T-helper 1 cell treated with Interleukin-12 subunit alpha and Interleukin-12 subunit beta and Interleukin-4 antibody, amounts not matched to agents 30 μg/mL and 1 μg/mL, for 36 hours (primary cell): ENCODE results near the gene ZBTB7C.

Experiments
- H3K27ac Mint-ChIP-seq: one replicate; pipeline ENCODE4 v1.8.0; 2021; ENCODE audit warnings: mild to moderate bottlenecking, mixed read lengths
- H3K27me3 Mint-ChIP-seq: one replicate; pipeline ENCODE4 v1.8.0; 2021; ENCODE audit warnings: low read depth, mixed read lengths
- H3K36me3 Mint-ChIP-seq: one replicate; pipeline ENCODE4 v1.8.0; 2021; ENCODE audit warnings: low read depth, mixed read lengths
- H3K4me1 Mint-ChIP-seq: one replicate; pipeline ENCODE4 v1.8.0; 2021; ENCODE audit warnings: low read depth, mixed read lengths
- H3K4me3 Mint-ChIP-seq: one replicate; pipeline ENCODE4 v1.8.0; 2021; ENCODE audit warnings: mild to moderate bottlenecking, moderate library complexity, mixed read lengths
- H3K9me3 Mint-ChIP-seq: one replicate; pipeline ENCODE4 v1.8.0; 2021; ENCODE audit warnings: mixed read lengths

Gene ZBTB7C

GRCh38 chr18:48250362-48250907 is 158.7 kb downstream of the ZBTB7C start:
- Mint-ChIP-seq H3K4me1 (no peaks in the 10 kb centered on the region), H3K36me3 (no peaks in the 10 kb centered on the region), H3K4me3 (no peak overlapping the region), H3K9me3 (no peaks in the 10 kb centered on the region), H3K27ac (no peak overlapping the region), H3K27me3 (peaks cover 36% of the 10 kb centered on the region)

- Mint-ChIP-seq H3K27me3 (peaks cover 39% of the 10 kb centered on the region), H3K9me3 (no peaks in the 10 kb centered on the region), H3K4me1 (no peaks in the 10 kb centered on the region), H3K27ac (no peak overlapping the region), H3K4me3 (no peak overlapping the region), H3K36me3 (no peaks in the 10 kb centered on the region)
Observed at GRCh38 chr18:48249854-48250253, 159.3 kb downstream of the ZBTB7C start.

- peaks cover 5% of the 10 kb centered on the region for H3K9me3 Mint-ChIP-seq
- H3K4me1 Mint-ChIP-seq = no peaks in the 10 kb centered on the region
- no peaks in the 10 kb centered on the region for H3K36me3 Mint-ChIP-seq
- H3K4me3 Mint-ChIP-seq = no peak overlapping the region
- H3K27me3 Mint-ChIP-seq = peaks cover 64% of the 10 kb centered on the region
- no peak overlapping the region for H3K27ac Mint-ChIP-seq
Observed at GRCh38 chr18:48244530-48244929, 164.7 kb downstream of the ZBTB7C start.

- peaks cover 3% of the 10 kb centered on the region for H3K36me3 Mint-ChIP-seq
- H3K4me1 Mint-ChIP-seq = peaks cover 9% of the 10 kb centered on the region
- H3K4me3 Mint-ChIP-seq = no peak overlapping the region
- H3K27me3 Mint-ChIP-seq = peaks cover 78% of the 10 kb centered on the region
- no peak overlapping the region for H3K27ac Mint-ChIP-seq
- H3K9me3 Mint-ChIP-seq = peaks cover 5% of the 10 kb centered on the region
Observed at GRCh38 chr18:48238636-48239035, 170.5 kb downstream of the ZBTB7C start.

GRCh38 chr18:48238206-48238605 is 171.0 kb downstream of the ZBTB7C start:
- Mint-ChIP-seq H3K27ac (no peak overlapping the region), H3K4me1 (peaks cover 9% of the 10 kb centered on the region), H3K27me3 (peaks cover 78% of the 10 kb centered on the region), H3K9me3 (peaks cover 5% of the 10 kb centered on the region), H3K36me3 (peaks cover 3% of the 10 kb centered on the region), H3K4me3 (no peak overlapping the region)

- Mint-ChIP-seq H3K27me3 (peaks cover 73% of the 10 kb centered on the region), H3K9me3 (peaks cover 5% of the 10 kb centered on the region), H3K4me1 (peaks cover 9% of the 10 kb centered on the region), H3K27ac (no peak overlapping the region), H3K36me3 (peaks cover 3% of the 10 kb centered on the region), H3K4me3 (no peak overlapping the region)
Observed at GRCh38 chr18:48236822-48237221, 172.4 kb downstream of the ZBTB7C start.

GRCh38 chr18:48230467-48231113 is 178.6 kb downstream of the ZBTB7C start:
- Mint-ChIP-seq H3K4me3 (no peak overlapping the region), H3K27ac (no peak overlapping the region)

GRCh38 chr18:48229552-48229981 is 179.6 kb downstream of the ZBTB7C start:
- H3K4me3 Mint-ChIP-seq = no peak overlapping the region
- H3K36me3 Mint-ChIP-seq = no peaks in the 10 kb centered on the region
- no peaks in the 10 kb centered on the region for H3K9me3 Mint-ChIP-seq
- no peak overlapping the region for H3K27ac Mint-ChIP-seq
- H3K27me3 Mint-ChIP-seq = peaks cover 20% of the 10 kb centered on the region
- H3K4me1 Mint-ChIP-seq = peaks cover 32% of the 10 kb centered on the region

More at GRCh38 chr18:48230467-48231113, 178.6 kb downstream of the ZBTB7C start:
- Mint-ChIP-seq H3K27me3 (peaks cover 28% of the 10 kb centered on the region), H3K4me1 (peaks cover 32% of the 10 kb centered on the region), H3K9me3 (no peaks in the 10 kb centered on the region), H3K36me3 (no peaks in the 10 kb centered on the region)

- Mint-ChIP-seq H3K27ac (peak overlapping the region; percentile 73), H3K27me3 (peaks cover 15% of the 10 kb centered on the region), H3K4me3 (no peak overlapping the region), H3K4me1 (peaks cover 34% of the 10 kb centered on the region), H3K36me3 (peaks cover 1% of the 10 kb centered on the region), H3K9me3 (no peaks in the 10 kb centered on the region)
Observed at GRCh38 chr18:48228841-48229240, 180.3 kb downstream of the ZBTB7C start.

GRCh38 chr18:48228301-48228715 is 180.9 kb downstream of the ZBTB7C start:
- peak overlapping the region; percentile 73 for H3K27ac Mint-ChIP-seq
- no peak overlapping the region for H3K4me3 Mint-ChIP-seq
- H3K4me1 Mint-ChIP-seq = peaks cover 36% of the 10 kb centered on the region
- peaks cover 10% of the 10 kb centered on the region for H3K27me3 Mint-ChIP-seq
- H3K36me3 Mint-ChIP-seq = peaks cover 1% of the 10 kb centered on the region
- H3K9me3 Mint-ChIP-seq = no peaks in the 10 kb centered on the region

GRCh38 chr18:48227206-48227605 is 182.0 kb downstream of the ZBTB7C start:
- peak overlapping the region; percentile 38 for H3K4me3 Mint-ChIP-seq
- peaks cover 3% of the 10 kb centered on the region for H3K27me3 Mint-ChIP-seq
- peak overlapping the region; percentile 80 for H3K27ac Mint-ChIP-seq
- peaks cover 36% of the 10 kb centered on the region for H3K4me1 Mint-ChIP-seq
- peaks cover 1% of the 10 kb centered on the region for H3K36me3 Mint-ChIP-seq
- H3K9me3 Mint-ChIP-seq = no peaks in the 10 kb centered on the region

GRCh38 chr18:48226401-48226800 is 182.8 kb downstream of the ZBTB7C start:
- peaks cover 3% of the 10 kb centered on the region for H3K27me3 Mint-ChIP-seq
- H3K4me1 Mint-ChIP-seq = peaks cover 36% of the 10 kb centered on the region
- H3K9me3 Mint-ChIP-seq = no peaks in the 10 kb centered on the region
- peaks cover 1% of the 10 kb centered on the region for H3K36me3 Mint-ChIP-seq
- no peak overlapping the region for H3K27ac Mint-ChIP-seq
- H3K4me3 Mint-ChIP-seq = no peak overlapping the region

GRCh38 chr18:48222118-48222517 is 187.1 kb downstream of the ZBTB7C start:
- H3K36me3 Mint-ChIP-seq = peaks cover 1% of the 10 kb centered on the region
- H3K27me3 Mint-ChIP-seq = no peaks in the 10 kb centered on the region
- no peak overlapping the region for H3K4me3 Mint-ChIP-seq
- H3K27ac Mint-ChIP-seq = no peak overlapping the region
- H3K9me3 Mint-ChIP-seq = no peaks in the 10 kb centered on the region
- H3K4me1 Mint-ChIP-seq = peaks cover 9% of the 10 kb centered on the region

- Mint-ChIP-seq H3K36me3 (peaks cover 1% of the 10 kb centered on the region), H3K27me3 (peaks cover 3% of the 10 kb centered on the region), H3K9me3 (no peaks in the 10 kb centered on the region), H3K4me1 (peaks cover 4% of the 10 kb centered on the region), H3K4me3 (no peak overlapping the region), H3K27ac (no peak overlapping the region)
Observed at GRCh38 chr18:48219810-48220499, 189.2 kb downstream of the ZBTB7C start.
